Stimulated activated CD4-positive, alpha-beta T cell treated with anti-CD3 and anti-CD28 coated beads, Interleukin-15, amount 100 ng/mL, for 24 hours (primary cell): ENCODE results near the gene MLLT10.
"Not testable (repeated sequence)": the region's sequence is repeated elsewhere in the genome, so short reads cannot be mapped to it uniquely, and the experiment has no call there.

Experiments
- DNase-seq: peaks from one replicate; pipeline ENCODE4 v3.0.0-alpha.2; 2020

The MLLT10 gene

DNA sequence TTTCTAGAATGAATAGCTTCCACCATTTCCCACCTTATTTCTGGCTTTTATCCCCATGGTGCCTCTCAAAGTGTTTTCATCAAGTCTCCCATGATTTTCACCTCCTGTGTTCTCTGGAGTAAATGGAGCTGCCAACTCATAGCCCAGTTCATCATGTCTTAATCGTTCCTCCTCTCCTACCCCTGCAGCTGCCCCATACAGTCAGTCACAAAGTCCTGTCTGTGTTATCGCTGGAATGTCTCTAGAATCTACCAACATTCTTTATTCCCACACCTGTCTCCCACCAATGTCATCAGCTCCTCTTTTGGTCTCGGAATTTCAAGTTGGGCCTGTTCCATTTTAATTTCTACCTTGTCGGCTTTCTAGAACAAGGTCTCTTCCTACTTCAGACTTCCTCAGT, 178.9 kb downstream of the MLLT10 start:
- DNase-seq: no peak

DNA sequence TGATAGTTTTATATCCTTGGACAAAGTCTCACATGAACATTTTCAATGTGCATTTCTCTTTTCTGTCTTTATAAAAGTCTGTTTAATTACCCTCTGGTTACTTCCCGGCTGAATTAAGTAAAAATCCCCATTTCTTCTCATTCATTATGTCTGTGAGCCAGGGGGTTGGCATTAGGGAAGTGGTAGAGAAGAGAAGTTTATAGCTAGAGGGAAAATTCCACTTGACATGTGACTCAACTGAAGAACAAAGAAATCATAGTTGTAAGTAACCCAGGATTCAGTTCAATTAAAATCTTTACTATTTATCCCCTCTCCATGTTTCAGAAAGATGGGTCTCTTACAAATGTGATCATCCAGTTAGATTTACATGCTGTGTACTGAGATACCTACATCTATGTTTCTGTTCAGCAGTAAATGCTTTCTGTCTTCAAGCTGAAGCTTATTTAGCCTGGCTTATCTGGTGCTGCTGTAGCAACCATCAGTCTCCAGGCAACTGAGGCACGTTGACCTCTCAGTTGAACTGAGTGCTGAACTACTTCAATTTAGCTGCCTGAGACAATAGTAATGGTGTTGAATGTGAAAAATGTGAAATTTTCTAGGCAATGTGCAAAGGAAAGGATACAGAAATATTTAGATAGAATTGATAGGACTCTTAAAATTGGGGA, 181.6 kb downstream of the MLLT10 start:
- no peak for DNase-seq

DNA sequence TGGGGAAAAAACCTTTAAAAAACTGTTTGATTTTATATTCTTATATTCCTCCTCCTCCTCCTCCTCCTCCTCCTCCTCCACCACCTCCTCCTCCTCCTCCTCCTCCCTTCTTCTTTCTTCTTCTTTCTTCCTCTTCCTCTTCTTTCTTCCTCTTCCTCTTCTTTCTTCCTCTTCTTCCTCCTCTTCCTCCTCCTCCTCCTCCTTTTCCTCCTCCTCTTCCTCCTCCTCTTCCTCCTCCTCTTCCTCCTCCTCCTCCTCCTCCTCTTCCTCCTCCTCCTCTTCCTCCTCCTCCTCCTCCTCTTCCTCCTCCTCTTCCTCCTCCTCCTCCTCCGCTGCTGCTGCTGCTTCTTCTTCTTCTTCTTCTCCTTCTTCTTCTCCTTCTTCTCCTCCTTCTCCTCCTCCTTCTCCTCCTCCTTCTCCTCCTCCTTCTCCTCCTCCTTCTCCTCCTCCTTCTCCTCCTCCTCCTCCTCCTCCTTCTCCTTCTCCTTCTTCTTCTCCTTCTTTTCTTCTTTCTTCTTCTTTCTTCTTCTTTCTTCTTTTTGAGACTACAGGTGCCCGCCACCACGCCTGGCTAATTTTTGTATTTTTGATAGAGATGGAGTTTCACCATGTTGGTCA, 183.5 kb downstream of the MLLT10 start:
- not testable (repeated sequence) for DNase-seq

DNA sequence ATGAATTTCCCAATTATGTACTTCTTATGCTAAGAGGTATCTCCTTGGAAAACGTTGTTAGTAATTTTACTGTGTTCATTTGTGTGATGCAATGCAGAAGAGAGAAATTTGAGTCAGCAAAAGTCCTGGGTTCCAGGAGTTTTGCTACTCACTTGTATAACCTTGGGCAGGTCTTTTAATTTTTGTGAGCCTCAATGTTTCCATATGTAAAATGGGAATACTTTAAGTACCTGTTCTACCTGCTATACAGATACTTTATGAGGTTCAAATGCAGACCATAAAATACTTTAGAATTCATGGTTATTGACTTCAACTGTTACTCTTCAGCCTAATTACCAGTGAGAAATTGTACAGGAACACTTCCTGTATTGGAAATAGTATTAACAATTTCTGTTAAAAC, 185.5 kb downstream of the MLLT10 start:
- DNase-seq: no peak

DNA sequence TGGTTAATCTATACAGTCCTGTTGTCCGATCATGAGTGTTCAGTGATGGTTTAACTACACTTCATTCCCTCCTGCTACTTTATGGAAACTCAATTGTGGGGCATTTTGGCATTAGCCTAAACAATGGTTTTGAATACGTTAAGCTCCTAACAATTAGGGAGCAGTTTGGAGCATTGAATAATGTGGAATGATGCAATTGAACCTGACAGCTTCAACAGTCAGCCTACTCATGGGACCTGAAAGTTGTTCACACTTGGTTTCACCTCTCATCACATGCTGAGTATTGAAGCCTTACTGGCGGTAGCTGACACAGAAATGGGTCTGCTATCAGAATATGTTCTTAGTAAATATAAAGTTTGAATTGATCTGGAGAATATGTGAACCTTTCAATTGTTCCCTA, 186.1 kb downstream of the MLLT10 start:
- no peak for DNase-seq

DNA sequence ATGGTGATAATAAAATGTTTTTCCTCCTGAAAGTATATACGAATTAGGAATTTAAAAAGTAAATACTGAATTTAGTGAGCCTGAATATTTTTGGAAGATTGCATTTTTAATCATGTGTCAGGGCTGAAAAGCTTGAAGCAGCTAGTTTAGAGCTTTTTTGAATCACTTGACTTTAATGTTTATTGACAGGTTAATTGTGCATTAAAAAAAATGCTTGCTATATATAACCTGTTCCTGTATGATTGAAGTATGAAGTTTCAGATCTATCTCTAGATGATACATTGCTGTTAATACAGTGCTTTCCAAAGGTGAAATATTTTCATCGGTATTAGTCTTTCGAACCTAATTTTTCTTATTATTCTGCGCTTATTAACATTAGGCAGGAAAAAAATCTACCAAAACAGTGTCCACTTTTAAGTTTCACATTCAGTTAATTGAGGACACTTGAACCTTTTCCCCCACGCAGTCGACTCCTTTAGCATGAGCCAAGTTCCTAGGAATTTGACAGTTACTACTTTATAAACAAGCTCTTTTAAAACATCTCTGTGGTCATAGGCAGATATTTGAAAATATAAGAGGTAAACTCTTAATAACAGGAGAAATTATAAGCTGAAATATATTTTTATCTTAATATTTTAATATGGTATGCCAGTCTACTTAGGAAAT, 187.1 kb downstream of the MLLT10 start:
- no peak for DNase-seq

DNA sequence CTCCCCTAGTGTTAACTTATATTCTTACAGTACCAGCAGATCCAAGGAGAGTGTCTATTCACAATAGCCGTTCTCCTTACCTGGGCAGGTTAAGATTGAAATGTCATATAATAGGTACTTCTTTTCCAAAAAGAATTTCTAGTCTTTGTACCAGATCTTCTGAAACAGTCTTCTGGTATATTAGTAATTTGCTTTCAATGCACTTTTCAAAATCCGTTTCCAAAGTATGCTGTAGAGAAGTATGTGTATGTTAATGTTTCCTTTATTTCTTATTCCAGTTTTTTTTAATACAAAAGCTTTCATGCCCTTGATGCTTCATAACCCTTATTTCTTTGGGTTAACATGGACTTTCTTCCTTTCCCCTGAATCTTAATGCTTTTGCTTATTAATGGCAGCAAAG, 188.2 kb downstream of the MLLT10 start:
- no peak for DNase-seq

DNA sequence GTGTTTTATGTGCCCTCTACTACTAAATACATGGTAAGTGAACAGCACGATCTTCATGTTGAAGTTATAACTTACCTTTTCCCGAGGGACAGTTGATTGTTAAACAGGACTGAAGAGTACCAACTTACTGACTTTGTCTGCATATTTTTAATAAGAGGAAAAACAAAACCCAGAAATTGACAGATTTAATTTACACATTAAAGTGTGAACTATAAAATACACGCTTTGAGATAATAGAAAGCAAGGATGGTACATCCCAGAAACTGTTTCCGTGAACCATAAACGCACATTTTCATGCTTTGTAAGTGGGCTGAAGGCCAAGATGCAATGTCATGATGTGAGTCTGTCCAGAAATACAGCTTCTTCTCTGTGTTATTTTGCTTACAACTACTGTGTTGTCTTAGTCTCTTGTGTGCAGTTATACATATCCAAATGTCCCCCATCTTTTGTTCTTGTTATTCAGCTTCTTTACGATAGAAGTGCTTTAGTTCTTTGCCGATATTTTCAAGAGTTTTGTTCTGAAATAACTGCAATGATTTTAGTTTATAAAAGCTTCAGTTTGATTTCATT, 190.1 kb downstream of the MLLT10 start:
- no peak for DNase-seq

DNA sequence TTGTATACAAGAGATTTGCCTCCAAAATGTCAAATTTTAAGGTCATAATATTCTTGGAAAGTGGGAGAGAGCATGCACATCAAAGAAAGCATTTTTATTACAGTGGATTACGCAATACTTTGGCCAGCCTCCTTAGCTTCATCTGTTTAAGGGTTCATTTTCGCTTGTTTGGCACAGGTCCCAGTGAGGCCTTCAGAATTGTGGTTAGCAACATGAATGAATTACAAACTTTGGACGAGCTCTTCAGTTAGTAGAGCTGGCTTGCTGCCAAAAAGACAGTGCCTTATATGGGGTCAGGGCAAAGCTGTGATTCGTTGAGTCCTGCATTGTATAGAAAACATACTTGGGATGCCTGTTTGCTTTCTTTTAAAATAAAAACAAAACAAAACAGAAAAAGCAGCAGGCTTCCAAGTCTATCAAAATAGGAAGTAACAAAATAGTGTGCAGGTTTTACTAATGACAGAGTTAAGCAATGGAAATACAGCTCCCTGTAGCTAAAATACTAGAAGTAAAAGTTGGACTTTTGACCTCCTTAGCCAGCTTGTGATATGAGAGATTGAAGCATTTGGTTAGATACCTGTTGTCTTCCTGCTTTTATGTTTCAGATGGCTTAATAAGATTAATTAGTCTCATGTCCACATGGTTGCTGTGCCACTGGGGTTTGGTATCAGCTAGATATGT, 190.8 kb downstream of the MLLT10 start:
- peak; percentile 38 for DNase-seq

DNA sequence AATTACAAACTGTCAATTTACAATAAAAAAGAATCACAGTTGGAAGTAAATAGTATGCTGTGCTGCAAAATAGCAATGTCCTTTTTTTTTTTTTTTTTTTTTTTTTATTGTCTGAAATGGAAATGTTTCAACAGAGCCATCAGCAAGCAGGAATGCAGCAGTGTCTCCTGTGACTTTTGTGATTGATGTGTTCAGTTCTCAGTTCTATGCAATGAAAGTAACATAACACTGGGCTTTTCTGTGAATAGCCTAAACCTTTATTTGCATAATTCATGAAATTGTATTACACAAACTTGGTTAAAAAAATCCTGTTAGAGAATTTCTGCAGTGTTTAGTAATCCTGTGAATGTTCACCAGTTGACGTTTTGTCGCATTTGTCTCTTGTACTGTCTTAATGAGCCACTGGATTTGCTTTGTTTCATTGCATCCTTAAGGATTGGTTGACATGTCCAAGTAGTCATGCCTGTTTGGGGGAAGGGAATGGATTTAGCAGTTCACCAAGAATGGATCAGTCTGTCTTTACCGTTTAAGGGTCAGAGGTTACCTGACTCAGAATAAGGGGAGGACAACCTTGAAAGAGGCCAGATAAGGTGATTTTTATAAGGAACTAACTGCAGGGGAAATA, 192.7 kb downstream of the MLLT10 start:
- DNase-seq: no peak

DNA sequence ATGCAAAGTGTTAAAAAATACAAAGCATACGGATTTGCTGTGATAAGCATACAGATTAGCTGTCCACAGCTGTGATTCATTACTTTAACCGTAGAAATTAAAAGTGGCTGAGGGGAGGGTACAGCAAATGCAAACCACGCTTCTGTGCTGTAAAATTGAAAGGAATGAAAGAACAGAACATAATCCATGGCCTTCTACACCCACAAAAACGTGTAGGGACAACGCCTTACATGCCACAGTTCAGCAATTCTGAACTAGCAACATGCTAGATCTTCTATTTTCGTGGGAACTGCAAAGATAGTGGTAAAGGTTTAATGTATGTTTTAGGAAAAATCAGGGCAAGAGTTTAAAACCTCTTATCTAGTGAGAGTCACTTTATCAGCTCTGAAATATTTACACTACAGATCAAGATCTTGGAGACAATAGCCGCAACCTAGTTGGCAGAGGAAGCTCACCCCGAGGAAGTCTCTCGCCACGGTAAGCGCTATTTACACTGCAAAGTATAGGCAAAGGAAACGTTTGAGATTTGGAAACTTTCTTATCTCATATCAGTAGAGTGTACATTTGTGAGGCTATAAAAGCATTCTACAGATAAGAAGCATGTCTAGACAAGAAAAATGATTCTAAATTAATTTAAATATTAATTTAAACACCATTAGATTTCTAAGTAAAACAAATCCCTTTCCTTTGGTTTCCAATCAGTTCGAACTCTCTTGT, 193.6 kb downstream of the MLLT10 start:
- no peak for DNase-seq

DNA sequence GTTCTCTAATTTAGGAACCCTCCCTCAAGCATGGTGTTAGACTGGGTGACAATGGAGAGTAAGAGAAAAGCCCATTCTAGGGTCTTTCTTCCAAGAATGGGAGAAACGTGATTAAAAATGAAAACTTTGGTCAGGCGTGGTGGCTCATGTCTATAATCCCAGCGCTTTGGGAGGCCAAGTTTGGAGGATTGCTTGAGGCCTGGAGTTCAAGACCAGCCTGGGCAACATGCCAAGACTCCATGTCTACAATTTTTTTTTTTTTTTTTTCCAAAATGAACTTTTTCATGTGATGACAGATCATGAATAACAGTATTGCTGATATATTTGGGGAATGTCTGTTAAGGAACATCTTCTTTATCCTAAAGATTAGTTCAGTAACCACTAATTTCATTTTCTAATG, 194.6 kb downstream of the MLLT10 start:
- no peak for DNase-seq

DNA sequence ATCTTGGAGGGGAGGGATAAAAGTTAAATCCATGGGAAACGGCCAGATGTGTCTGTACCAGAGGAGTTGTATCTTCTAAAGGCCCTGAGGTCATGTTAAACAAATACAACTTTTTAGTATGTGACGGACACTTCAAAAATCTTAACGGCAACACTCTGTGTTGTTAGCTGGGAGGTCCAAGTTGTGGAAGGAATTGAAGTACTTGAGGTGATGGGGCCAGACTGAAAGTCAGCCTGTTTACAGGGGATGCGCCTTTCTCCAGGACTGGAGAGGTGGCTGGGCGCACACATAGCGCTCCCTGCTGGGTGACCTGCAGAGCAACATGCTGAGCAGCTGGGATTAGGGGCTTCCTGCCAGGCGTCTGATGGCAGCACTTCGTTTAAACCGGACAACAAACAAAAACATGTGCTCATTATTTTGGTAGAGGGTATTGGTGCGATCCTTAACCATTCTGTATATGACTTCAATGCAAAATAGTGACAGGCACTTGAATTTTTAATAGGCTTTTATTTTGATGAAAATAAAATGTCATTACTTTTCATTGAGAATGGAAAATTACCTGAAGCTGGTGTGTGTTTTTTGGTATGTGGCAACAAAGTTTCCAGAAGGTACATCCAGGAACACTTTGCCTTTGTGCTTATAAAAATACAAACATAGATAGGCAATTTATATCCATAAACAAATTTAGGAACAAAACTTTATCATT, 198.2 kb downstream of the MLLT10 start:
- peak; percentile 42 for DNase-seq

DNA sequence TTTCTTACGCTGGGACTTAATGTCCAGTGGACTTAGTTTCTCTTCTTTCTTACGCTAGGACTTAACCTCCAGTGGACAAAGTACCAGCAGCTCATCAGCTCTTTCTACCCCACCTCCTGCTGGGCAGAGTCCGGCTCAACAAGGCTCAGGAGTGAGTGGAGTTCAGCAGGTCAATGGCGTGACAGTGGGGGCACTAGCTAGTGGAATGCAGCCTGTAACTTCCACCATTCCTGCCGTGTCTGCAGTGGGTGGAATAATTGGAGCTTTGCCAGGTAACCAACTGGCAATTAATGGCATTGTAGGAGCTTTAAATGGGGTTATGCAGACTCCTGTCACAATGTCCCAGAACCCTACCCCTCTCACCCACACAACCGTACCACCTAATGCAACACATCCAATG, 199.7 kb downstream of the MLLT10 start:
- no peak for DNase-seq

DNA sequence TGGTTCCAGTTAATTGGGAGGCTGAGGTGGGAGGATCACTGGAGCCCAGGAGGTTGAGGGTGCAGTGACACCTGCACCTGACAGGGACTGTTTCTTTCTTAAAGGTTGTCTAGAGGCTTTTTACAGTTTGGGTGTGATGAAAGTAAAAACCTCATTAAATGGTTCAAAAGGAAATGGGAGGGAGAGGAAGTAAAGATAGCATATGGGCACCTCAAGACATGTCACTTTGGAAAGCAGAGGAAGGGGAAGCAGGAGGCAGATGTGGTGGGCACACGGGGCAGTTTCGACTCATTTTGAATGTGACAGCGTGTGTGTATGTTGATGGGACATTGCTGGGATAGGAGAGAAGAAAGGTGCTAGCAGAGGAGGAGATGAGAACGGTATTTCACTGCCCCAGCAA, 203.1 kb downstream of the MLLT10 start:
- no peak for DNase-seq

DNA sequence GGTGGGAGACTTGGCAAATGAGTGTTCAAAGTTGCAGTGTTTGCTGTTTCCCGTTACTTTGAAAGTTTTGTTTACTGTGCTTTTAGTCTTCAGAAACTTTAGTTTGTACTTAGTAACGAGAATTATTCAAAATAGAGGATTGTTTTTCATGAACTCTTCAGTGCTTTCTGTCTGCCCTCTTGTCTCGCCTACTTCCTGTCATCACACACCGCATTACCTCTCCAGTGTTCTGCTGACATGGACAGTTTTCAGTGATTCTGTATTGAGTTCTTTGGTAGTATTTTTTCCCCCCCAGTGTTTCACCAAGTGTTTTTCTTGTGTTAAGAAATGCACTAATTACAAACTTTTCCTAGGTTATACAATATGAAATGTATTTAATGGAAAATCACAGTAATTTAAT, 207.0 kb downstream of the MLLT10 start:
- DNase-seq: no peak

DNA sequence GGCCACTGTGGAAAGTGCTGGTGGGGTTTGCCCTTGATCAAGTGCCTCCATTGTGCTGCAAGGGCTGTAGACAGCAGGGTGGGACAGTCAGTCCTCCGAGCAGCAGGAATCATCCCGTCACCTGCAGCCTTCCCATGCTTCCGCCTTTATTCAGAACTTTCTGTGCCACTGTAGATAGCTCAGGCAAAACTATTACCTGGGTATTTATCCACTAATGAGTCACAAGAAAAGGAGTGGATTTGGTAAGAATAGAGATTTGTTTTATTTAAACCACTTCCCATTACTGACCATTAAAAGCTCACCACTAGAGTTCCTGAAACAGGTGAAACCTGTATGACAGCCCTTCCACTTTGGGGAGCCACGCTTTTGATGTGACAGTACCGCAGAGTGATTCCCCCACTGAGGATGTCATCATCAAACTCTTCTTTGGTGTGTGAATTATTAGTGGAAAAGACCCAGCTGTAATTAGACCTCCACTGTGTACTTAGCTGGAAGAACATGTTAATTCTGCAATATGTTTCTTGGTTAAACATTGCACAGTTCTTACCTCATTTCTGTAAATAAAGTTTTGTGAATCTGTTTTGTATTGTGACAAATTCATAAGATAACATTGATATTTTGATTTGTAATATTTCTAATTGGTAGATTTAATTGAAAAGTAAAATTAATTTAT, 208.8 kb downstream of the MLLT10 start:
- DNase-seq: no peak

DNA sequence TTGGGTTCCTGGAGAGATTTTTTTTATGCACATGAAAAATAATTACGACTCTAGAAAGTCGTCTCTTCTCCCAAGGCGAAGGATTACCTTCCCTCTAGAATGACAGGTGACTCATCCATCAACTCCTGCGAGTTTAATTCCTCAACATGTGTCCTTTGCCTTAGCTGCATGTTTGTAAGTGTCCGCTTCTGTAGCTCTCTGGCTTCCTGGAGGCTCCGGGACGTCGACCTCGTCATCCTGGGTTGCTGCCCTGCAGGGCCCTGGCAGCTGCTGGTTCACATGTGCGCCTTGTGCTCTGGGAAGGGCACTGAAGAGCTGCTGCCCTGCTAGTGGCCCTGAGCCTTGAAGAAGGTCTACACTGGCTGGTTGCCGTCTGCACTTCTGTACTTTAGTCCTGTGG, 210.2 kb downstream of the MLLT10 start:
- DNase-seq: no peak

DNA sequence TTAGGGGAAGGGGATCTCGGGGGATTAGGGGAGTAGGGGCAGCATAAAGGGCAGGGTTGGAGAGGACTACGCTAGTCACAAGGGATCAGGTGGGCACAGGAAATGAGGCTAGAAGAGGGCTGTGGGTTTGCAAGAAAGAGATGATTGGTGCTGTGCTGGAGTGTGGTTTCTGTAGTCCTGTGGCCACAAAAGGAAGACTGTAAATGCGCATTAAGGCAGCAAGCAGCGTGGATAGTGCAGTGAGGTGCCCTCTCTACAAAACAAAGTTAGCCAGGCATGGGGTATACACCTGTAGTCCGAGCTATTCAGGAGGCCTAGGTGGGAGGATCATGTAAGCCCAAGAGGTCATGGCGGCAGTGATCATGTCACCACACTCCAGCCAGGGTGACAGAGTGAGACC, 212.1 kb downstream of the MLLT10 start:
- DNase-seq: no peak

DNA sequence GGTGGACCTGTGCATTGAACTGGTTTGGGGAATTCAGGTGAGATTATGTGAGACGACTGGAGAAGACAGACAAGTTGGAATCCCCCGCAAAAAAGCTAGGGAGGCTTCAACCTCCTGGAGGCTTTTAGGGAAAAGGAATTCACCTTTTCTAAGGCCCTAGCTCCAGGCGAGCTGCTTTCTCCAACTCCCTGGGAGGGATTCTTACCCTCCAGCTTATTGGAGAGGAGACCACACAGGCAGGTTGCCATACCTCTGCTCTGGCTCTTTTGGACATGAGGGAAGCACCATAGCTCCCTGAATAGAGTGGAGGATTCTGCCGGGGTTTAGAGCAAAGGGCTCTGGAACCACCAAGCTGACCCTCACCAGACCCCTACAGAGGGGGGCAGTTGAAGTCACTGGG, 213.8 kb downstream of the MLLT10 start:
- DNase-seq: no peak

DNA sequence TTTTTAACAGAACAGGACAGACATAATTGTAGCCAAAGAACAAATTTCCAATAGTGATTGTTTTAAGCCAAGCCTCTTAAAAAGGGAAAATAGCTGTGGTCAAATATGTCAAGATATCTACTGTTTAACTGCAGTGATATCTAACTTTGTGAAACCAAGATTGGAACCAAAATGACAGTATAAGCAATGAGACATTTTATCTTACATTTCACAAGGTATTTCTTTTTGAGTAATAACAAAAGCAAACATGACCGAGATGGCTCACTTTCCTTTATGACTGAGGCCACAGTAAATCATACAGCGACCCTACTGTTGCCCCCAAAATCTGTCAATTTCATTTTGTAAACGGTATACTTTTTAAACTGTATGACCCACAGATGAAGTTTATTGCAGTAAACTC, 215.8 kb downstream of the MLLT10 start:
- no peak for DNase-seq
